ENCODE results near the gene SLC2A11.

The SLC2A11 gene

DNA sequence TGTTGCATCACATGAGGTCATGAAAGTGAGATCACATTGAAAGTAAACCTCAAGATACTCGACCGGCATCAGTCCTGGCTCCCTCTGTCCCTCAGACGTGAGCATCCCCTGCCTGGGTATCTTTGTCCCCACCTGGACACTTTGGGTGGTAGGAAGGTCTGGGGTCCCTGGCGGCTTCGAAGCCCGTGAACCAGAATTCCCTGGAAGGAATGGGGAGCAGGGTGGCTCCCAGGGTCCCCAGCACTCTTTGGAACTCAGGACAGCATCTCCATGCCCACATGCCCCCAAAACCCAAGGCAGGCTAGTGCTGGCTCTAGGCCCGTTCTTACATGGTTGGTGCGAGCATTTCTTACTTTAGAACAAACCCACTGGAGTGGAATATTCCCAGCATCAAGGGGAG, 26.4 kb upstream of the SLC2A11 start:
- Histone ChIP-seq H3K9me3 (no peaks in the 10 kb centered on the region), H3K36me3 (peaks cover 78% of the 10 kb centered on the region), H3K4me1 (peaks cover 15% of the 10 kb centered on the region), H3K27me3 (no peaks in the 10 kb centered on the region), H3K4me3 (ENCODE audit: low read depth, low read length) (no peak overlapping the region)
- TF ChIP-seq, protein P1, sequence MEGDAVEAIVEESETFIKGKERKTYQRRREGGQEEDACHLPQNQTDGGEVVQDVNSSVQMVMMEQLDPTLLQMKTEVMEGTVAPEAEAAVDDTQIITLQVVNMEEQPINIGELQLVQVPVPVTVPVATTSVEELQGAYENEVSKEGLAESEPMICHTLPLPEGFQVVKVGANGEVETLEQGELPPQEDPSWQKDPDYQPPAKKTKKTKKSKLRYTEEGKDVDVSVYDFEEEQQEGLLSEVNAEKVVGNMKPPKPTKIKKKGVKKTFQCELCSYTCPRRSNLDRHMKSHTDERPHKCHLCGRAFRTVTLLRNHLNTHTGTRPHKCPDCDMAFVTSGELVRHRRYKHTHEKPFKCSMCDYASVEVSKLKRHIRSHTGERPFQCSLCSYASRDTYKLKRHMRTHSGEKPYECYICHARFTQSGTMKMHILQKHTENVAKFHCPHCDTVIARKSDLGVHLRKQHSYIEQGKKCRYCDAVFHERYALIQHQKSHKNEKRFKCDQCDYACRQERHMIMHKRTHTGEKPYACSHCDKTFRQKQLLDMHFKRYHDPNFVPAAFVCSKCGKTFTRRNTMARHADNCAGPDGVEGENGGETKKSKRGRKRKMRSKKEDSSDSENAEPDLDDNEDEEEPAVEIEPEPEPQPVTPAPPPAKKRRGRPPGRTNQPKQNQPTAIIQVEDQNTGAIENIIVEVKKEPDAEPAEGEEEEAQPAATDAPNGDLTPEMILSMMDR (IDR thresholded peaks at IDR 0.05; ENCODE audit: low read depth, low read length) = no peak
- no peak for DNase-seq

DNA sequence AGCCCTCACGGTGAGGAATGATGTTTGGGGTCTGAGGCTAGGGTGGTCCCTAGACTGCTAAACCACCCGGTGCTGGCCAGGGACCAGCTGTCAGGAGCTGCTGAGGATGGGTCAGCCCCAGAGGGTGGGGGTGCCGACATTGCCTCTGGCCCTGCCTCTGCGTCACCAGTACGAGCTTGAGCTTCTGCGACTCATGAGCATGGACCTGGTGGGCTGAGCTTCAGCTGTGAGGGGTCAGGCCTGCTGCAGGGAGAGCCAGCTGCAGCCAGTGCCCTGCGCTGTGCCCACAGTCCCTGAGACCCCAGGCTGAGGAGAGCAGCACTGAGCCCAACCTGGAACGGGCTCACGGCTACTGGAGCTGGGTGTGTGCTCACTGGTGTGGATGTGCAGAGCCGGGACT, 25.9 kb upstream of the SLC2A11 start:
- TF ChIP-seq, protein P1 (IDR thresholded peaks at IDR 0.05; ENCODE audit: low read depth, low read length) = no peak
- Histone ChIP-seq H3K27me3 (no peaks in the 10 kb centered on the region), H3K36me3 (peaks cover 82% of the 10 kb centered on the region), H3K4me1 (peaks cover 11% of the 10 kb centered on the region), H3K9me3 (no peaks in the 10 kb centered on the region), H3K4me3 (ENCODE audit: low read depth, low read length) (no peak overlapping the region)
- no peak for DNase-seq

DNA sequence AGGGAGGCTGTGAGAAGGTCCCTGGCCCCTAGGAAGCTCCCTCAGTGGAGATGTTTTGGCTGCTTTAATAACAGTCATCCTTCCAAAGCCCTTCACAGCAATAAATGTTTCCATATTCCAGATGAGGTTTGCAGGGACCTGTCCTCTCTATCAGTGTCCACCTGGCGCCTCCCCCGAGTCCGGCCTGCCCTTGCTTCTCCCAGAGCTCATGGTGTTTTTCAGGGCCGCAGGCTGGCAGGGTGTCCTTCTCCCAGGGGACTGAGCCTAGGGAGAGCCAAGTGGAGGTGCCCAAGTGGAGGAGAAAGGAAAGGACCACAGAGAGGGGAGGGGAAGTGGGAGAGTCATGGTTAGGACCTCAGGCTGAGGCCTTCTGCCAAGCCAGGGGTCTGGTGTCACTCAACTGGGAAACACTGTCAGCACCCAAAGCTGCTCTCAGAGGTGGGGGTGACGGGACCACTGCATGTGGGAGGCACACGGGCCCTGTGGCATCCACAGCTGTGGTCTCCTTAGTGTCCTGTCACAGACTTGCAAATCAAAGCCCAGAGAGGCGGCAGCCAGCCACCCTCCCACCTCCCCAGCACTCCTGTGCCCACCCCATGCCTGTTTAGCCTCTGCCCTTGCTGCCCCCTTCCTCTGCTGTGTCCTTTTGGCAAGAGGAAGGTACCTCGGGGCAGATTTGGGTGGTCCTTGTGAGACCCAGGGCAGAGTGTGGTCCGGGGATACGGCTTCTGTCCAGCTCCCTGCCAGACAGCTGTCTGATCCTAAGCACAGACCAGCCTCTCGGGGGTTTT, 25.3 kb upstream of the SLC2A11 start:
- Histone ChIP-seq H3K4me1 (peaks cover 5% of the 10 kb centered on the region), H3K4me3 (ENCODE audit: low read depth, low read length) (no peak overlapping the region), H3K36me3 (peaks cover 76% of the 10 kb centered on the region), H3K9me3 (no peaks in the 10 kb centered on the region), H3K27me3 (no peaks in the 10 kb centered on the region)
- TF ChIP-seq, protein P1 (IDR thresholded peaks at IDR 0.05; ENCODE audit: low read depth, low read length) = no peak
- no peak for DNase-seq

DNA sequence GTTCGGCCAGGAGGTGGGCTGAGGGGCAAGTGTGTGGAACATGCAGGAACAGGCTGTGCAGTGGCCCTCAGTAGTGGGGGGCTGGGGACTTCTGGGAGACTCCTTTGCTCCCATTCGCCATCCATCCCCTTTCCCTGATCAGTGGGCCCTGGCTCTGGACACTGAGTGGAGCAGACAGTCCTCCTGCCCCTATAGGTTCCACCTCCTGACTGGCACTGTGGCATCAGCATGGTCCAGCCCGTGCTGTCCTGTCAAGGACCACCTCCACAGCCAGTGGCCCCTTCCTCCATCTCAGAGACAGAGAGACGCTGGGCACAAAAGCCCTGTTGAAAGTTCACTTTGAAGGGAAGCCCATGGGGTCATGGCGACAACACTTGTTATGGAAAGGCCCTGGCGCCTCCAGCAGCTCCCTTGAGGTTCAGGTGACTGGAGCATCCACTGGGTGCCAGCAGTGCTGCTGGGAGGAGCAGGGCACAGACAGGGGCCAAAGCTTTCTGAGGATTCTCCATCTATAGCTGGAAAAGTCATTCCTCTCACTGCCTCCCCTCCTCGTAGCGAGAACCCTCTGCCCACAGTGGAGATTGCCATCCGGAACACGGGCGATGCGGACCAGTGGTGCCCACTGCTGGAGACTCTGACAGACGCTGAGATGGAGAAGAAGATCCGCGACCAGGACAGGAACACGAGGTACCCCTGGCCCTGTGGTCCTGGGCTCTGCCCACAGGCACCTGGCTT, 24.5 kb upstream of the SLC2A11 start:
- no peaks in the 10 kb centered on the region for H3K9me3 ChIP-seq
- DNase-seq = no peak
- H3K4me1 ChIP-seq = no peaks in the 10 kb centered on the region; the same call in 1 of the 2 replicates
- H3K27me3 ChIP-seq = no peaks in the 10 kb centered on the region
- H3K36me3 ChIP-seq = peaks cover 74% of the 10 kb centered on the region
- no peak overlapping the region for H3K4me3 ChIP-seq (ENCODE audit: low read depth, low read length)
- TF ChIP-seq, protein P1 (IDR thresholded peaks at IDR 0.05; ENCODE audit: low read depth, low read length) = no peak

DNA sequence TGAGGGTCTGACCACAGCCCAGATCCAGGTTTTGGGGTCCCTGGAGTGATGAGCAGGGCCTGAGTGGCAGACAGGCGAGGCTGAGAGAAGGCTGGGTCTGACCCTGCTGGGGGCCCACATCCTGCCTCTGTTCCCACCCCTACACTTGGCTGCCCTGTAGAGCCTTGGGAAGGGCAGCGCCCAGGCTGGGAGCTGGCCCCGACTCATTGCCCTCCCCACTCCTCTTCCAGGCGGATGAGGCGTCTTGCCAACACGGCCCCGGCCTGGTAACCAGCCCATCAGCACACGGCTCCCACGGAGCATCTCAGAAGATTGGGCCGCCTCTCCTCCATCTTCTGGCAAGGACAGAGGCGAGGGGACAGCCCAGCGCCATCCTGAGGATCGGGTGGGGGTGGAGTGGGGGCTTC, 23.8 kb upstream of the SLC2A11 start:
- H3K4me1 ChIP-seq = no peaks in the 10 kb centered on the region; the same call in 1 of the 2 replicates
- H3K27me3 ChIP-seq = no peaks in the 10 kb centered on the region
- DNase-seq = no peak
- H3K36me3 ChIP-seq = peaks cover 67% of the 10 kb centered on the region
- H3K9me3 ChIP-seq = no peaks in the 10 kb centered on the region
- no peak overlapping the region for H3K4me3 ChIP-seq (ENCODE audit: low read depth, low read length)
- TF ChIP-seq, protein P1 (IDR thresholded peaks at IDR 0.05; ENCODE audit: low read depth, low read length) = no peak

DNA sequence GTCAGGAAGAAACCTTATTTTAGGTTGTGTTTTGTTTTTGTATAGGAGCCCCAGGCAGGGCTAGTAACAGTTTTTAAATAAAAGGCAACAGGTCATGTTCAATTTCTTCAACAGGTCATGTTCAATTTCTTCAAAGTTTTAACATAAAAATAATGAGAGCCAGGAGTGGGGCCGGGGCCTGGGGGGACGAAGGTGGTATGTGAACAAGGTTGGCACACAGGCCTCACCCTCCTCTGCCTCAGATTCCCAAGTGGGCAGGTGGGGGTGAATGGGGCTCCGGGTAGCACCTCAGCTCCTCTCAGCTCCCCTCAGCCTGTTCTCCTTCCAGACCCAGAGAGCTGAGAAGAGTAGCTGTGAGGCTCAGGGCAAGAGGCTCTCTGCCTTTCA, 23.3 kb upstream of the SLC2A11 start:
- no peak overlapping the region for H3K4me3 ChIP-seq (ENCODE audit: low read depth, low read length)
- no peaks in the 10 kb centered on the region for H3K27me3 ChIP-seq
- H3K9me3 ChIP-seq = no peaks in the 10 kb centered on the region
- TF ChIP-seq, protein P1 (IDR thresholded peaks at IDR 0.05; ENCODE audit: low read depth, low read length) = no peak
- DNase-seq = no peak
- H3K36me3 ChIP-seq = peaks cover 62% of the 10 kb centered on the region
- no peaks in the 10 kb centered on the region; the same call in 1 of the 2 replicates for H3K4me1 ChIP-seq

Measured in BE2C (cell line).